ENCODE data around the gene CIB4.
"Not testable (repeated sequence)": the region's sequence is repeated elsewhere in the genome, so short reads cannot be mapped to it uniquely, and the experiment has no call there.

The CIB4 gene

DNA sequence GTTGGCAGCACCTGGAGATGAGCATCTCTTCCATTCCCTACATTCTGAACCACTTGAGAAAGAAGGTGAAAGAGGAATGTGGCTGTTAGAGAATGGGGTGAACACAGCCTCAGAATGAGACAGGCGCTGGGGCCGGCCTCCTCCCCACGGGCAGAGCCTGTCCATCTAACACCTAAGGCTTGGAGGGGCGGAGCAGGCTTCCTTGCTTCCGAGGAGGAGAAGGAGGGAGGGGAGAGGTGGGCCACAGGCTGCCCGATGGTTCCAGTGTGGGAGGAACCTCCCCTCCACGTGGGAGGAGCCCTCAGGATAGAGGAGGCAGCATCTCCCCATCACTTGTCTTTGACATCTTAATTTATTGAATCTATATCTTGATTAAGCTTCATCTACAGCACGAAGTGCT, 68.6 kb downstream of the CIB4 start:
- no peak for DNase-seq

DNA sequence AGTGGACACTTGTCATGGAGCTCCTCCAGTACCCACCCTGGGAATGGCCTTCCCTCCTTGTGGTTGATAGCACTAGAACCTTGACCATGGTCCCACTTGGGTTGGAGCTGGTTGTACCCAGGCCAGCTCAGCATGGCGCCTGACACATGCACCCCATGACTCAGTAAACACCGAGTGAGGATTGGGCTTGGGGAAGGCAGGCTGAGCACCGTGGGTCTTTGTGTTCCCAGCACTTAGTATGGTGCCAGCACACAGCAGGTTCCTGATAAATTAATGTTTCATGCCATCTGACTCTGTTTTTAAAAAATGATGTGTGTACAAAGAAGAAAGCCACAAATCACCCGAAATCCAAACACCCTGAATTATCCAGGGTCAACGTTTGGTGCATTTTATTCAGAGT, 69.8 kb downstream of the CIB4 start:
- no peak for DNase-seq

DNA sequence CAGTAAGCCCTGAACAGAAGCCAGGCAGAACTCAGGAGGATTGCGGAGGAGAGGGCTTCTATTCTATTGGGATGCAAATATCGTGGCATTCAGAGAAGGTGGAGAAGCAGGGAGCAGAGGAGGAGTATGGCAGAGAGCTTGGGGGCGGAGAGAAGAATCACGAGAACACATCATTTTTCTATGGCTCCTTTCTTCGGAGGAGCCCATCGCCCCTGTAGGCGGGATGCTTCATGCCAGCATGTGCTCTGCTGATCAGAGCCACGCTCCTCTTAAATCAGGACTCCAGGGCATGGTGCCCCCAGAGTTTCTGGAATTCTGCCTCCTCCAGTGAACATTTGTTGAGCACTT, 71.1 kb downstream of the CIB4 start:
- DNase-seq, result peak in 1 of 58 donors; percentile 26

DNA sequence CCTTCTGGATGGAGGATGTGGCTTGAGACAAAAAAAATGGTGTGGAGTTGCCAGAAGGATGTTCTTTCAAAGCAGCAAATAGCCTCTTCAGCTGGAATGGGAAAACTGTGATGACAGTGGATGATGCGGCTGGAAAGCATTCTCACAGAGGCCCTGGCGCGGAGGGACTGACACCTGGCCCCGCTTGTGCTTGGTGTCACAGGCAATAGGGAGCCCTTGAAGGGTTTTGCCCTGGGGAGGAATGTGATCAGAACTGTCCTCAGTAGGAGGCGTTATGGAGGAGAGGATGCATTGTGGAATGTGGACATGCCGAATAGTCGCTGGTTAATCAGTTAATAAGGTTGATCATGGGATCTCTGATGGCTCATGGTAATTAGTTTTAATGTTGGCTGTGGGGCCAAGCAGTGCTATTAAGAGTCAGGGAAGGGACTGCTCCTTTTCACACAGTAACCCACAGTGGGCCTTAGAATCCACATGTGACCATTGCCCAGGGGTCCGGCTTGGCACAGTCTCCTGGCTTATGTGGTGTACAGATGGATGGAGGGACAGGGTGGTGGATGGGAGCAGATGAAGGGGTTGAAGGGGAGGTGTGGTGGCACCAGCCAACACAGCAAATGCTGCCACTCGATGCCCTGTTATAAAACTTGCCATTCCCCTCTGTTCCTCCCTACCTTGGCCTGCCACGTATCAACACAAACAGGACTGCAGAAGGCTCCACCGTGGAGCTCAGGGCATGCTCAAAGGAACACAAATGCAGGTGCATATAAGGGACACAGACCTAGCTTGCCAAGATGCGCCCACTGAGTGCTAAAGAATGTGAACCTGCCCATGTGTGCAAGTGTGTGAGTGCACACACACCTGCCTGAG, 71.7 kb downstream of the CIB4 start:
- DNase-seq, result no peak

DNA sequence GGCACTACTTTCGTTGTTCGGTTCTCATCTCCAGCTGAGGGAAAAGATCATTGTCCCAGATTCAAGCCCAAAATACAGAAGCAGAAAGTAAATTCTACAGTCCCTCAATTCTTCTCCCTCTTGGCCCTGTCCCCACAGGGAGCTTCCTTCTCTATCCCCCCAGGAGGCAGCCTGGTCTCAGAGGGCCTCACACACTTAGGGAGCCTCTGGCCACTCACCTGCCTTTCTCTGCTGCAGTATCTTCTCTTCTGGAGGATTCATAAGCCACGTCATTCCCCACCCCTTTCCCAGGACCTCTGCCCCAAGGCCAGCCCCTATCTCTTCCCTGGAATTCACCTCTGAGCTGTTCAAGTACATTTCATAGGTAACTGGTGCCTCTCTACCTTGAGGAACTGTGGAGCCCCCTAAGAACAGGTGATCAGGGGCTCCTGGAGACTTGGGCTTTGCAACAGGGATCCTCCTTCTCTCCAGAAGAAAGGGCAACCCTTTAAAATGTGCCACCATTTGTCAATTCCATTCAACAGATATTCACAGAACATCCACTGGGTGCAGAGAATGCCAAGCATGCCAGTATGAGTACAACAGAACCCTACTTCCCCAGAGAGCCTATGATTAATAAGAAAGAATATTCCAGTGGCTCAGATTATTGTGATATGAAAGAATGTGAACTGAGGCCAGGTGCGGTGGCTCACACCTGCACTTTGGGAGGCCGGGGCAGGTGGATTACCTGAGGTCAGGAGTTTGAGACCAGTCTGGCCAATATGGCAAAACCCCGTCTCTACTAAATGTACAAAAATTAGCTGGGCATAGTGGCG, 72.9 kb downstream of the CIB4 start:
- DNase-seq, result no peak

DNA sequence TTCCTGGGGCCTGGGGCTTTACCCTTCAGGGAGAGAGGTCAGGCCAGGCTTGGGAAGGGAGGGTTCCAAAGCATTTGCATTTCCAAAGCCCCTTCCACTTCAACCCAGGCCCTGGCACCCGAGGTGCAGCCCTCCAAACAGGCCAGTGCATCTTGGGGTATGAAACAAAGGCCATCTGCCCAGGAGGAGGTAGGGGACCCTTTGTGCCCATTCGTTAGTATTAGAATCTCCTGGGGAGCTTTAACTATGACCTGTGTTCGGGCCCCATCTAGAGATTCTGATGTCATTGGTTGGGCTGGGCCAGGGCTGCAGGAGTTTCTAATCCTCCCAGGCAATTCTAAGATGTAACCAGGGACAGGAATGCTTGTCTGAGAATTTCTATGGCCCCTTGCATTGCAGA, 73.6 kb downstream of the CIB4 start:
- DNase-seq, result no peak

DNA sequence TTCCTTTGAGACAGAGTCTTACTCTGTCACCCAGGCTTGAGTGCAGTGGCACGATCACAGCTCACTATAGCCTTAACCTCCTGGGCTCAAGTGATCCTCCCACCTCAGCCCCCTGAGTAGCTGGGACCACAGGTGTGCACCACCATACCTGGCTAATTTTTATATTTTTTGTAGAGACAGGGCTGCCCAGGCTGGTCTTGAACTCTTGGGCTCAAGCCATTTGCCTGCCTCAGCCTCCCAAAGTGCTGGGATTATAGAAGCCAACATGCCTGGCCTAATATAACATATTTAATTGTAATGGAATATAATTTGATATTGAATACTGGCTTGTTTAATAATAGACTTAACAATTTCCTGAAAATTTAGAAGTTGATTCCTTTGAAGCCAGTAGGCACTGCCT, 74.4 kb downstream of the CIB4 start:
- DNase-seq, result not testable (repeated sequence)

DNA sequence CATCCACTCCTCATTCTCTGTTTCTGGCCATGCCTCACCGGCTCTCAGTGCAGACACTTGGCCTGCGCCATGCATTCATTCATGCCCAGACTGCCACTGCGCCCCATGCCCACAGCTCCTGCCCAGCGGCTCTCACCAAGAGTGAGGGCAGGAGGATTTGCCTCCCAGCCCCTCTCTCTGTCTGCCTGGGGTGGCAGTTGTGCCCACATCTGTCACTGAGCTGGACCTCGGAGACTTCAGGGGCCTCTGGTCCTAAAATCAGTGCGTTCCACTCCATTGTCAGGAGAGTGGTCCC, 75.1 kb downstream of the CIB4 start:
- no peak for DNase-seq

DNA sequence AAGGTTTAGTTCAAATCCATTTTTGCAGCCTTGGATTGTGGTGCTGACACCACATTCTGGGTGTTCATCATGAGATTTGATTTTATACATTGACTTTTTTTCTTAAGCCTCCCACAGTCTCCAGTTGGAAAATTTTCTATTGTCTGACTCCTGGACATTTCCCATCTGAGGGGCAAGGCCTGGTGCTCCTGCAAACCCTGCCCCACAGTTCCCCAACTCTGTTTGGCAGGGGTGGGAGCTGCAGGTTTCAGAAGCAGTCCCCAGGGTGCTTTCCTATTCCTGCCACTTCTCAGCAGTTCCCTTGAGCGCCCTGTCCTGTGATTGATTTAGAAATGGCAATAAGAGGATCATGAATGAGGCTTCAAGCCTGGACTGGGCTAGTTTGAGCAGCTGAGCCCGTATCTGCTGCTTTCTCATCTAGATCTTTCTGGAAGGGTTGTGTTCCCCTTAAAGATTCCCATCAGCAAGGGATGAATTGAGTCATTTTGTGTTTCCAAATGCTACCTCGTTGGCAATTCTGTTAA, 77.0 kb downstream of the CIB4 start:
- no peak for DNase-seq

DNA sequence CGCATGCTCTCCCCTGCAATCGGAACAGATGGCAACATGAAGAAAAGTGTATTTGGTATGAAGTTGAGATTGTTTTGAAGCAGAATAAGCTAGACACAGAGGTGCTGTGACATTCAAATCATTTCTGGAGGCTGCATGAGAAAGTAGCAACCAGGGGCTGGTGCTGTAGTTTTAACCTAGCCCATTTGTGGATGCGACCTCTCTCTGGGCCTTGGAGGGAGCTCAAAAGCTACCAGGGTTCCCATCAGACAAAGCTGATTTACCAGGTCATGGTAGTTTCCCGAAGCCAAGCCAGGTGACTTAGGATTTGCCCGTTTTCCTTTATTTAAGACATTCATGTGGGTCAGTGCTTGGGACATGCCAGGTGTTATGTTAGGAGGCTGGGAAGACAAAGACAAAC, 77.5 kb downstream of the CIB4 start:
- DNase-seq, result no peak

DNA sequence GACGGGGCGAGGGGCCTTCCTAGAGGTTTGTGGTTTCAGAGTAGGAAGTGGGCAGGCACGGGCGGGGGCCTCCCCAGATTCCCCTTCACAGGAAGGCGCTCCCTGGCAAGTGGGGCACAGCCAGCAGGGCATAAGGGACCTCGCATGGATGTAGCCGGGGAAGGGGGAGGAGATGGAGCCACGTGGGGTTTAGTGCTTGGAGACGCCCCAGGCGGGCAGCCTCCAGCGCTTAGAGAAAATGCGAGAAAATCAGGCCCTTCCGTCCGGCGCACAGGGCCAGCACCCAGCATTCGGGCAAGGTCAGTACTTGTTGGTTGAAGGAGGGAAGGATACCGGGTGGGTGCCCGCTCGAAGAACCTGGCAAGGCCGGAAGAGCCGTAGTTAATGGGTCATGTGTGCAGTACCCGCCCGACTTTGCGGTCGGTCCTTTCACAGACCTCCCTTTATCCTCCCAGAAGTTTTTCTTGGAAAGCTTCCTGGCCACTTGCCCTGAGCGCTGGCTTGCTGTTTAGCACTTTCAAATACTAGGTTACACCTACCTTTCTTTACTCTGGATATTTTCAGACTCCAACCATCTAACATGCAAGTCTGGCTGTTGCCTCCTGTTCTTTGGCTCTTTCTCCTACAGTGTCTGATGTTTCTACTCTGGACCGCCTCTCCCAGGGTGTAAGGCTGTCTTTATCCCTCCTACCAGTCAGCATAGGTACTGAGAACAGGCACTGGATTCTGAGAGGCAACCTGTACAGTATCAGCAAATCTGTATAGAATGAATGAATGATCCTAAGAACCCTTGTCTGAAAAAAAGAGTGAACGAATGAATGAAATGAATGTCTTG, 78.1 kb downstream of the CIB4 start:
- peak in 32 of 58 donors; percentile 9 to 59 (median 31) for DNase-seq

DNA sequence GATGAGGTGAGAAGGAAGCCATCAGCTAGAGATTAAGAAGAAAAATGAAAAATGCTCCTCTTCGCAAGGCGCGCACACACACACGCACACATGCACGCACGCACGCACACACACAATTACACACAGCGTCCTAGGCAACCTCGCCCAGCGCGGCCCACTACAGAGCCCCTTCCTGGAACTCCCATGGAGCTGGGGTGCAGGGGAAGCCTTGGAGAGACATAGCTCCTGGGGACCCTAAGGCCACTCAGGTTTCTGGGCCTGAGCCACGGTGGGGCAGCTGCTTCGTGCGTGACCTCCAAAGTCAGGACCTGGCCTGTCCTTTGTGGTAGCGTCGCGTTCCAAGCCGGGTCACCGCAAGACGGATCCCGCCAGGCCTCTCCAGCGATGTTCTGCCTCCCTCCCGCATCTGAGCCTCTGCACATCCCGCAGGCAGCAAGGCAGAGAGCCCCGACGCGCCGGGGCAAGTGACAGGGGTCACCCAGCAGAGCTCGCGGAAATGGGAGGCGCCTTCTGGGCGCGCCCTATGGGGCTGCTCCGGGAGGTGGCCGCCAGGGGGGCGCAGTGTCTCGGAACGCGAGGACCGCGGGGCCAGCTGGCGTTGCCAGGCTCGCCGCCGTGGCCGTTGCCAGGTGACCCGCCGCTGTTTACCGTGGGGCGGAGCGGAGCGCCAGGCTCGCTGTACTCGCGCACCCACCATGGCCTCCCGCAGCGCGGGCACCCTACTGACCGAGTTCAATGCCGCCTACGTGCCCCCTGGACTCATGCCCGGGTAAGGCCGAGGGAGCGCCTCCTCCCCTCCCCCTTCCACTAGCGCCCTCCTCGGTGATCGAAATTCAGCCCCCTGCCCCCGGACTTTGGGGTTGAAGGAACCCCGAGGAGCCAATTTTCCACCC, 79.0 kb downstream of the CIB4 start:
- peak in 5 of 58 donors; percentile 9 to 49 (median 26) for DNase-seq

DNA sequence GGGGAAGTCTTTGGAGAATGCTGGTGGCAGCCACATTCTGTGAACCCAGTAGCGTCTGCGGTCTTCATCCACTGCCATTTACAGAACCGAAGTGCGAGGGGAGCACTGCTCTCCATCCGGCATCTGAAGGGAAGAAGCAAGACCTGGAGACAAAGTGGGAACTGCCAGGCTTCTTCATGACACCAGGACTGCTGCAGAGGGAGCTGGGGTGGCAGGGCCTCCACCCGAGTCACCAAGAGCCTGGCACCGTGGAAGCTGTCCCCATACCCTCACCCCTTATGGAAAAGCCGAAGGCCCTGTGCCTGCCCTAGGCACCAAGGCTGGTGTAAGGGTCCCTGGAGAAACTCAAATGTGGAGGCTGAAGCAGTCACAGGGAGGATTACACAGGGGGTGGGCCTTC, 79.8 kb downstream of the CIB4 start:
- DNase-seq, result no peak

DNA sequence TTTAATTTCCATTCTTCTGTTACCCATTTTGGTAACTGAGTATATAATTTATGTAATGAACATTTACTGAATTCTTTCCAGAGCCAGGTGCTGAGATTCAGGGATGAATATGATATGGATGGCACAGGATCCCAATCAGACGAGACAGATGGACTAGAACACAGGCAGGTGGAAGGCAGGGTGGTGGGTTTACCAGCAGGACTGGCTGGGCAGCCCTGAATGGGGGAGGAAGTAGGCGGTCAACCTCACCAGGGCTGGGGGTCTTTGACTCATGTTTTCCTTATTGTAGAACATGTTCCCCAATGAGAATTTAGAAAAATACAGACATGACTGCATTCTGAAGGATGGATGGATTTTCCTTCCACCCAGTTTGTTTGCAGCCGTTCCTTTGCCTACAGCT, 80.3 kb downstream of the CIB4 start:
- DNase-seq, result no peak

DNA sequence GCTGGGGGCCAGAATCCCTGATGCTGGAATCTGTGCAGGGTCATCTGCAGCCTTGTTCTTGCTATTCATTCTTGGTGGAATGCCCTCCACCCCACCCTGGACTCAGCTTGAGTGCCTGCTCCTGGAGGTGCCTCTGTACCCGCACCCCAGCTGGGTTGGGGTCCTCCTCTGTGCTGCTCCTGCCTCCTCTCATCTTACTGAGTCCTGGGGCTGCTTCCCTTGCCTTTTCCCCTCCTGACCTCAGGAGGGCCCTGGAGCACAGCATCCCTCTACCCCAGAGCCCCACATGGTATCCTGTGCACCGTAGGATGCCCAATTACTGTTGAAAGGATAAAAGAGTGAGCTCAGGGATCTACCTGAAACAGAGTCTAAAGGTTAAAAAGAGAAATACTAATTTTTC, 81.6 kb downstream of the CIB4 start:
- DNase-seq, result no peak

DNA sequence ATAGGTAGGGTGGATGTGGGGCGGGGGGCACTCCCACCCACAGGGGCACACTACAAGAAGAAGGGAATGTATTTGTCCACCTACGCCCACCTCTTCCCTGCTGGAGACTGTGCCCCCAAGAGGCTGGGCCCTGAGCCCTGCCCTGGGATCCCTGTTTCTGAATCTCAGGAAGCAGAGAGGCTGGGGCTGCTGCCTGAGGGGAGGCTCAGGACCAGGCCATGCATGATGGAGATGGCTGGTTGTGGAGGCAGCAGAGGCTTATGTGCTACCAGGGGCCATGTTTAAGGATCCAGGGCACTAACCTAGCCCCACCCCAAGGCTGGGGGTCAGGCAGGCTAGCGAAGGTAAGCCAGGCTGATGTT, 82.1 kb downstream of the CIB4 start:
- no peak for DNase-seq

DNA sequence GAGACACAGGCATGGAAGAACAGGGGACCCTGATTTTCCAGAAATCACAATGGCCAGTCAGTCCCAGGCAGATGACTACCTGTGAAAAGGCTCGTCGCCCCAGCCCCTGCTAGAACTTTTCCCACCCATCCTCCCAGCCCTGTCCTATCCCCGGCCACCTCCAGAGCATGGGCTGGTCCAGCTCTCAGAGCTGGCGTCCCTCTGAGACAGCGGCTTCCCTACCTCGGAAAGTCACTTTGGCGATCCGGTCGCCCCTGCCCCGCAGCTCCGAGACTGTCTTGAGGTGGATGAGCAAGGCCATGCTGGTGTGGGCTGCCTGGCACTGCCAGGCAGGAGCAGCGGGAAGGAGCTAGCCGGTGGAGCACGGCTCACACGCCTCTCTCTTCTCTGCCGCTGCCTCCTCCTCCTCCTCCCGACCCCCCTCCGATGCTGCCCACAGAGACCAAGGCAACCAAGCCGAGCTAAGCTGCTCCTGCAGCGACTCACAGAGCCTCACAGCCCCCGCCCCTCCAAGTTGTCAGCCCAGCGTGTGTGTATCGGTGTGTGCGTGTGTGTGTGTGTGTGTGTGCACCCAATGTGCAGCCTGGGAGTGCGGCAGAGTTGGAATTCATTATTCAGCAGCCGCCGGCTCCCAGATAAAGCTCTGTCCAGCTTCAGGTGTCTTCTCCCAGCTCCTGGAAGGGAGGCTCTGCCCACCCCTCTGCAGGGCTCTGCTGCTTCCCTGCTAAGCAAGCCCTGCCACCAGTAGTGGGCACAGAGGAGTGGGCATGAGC, 82.7 kb downstream of the CIB4 start:
- peak in 6 of 58 donors; percentile 12 to 52 (median 26) for DNase-seq

DNA sequence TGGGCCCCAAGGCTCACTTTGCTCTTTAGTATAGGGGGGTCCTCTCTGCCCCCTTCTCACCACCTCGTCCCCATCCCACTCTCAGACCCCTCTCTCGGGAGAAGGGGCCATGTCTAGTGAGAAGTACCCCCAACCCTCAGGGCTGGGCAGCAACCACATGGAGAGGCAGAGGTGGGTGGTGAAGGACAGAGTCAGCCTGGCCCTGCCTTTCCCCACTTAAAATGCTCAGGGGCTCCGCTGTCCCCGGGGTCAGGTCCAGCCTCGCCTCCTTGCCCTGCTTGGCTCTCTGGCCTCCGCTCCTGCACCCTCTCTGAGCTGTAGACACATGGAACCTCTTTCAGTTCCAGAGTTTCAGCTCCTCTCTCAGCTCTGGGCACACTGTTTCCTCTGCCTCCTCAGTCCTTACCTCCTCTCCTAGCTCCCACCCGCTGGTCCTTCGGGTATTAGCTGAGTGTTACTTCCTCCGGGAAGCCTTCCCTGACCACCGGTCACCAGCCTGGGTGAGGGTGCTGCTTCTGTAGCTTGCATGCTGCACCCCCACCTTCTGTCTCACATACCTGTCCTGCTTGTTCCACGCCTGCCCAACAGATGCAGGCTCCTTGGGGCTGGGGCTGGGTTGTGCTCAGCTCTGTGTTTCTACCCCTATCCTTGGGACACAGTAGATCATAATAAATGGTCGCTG, 83.8 kb downstream of the CIB4 start:
- no peak for DNase-seq
